A673 (cell line): ENCODE results near the gene CAMK2A.

Experiments
- EZH2 ChIP-seq: fragments of 200-600 bp; sonication (generic); IDR thresholded peaks from 2 replicates; pipeline ENCODE4 v1.6.1; 2017; ENCODE audit warnings: borderline replicate concordance, low read depth, mild to moderate bottlenecking, mixed read lengths, antibody characterized with exemption, low read length; ENCODE audit not compliant: poor library complexity, severe bottlenecking
- TF ChIP-seq, protein P1 (sequence below): fragments of 300-800, 200-600 bp; sonication (generic); conservative IDR thresholded peaks from 2 replicates; pipeline ENCODE4 v1.5.1; 2017; ENCODE audit warnings: low read depth, mild to moderate bottlenecking, antibody characterized with exemption, low read length, moderate library complexity, mixed read lengths

GRCh38 chr5:150294551-150295071 is 5.0 kb upstream of the CAMK2A start:
- TF ChIP-seq, protein P1, sequence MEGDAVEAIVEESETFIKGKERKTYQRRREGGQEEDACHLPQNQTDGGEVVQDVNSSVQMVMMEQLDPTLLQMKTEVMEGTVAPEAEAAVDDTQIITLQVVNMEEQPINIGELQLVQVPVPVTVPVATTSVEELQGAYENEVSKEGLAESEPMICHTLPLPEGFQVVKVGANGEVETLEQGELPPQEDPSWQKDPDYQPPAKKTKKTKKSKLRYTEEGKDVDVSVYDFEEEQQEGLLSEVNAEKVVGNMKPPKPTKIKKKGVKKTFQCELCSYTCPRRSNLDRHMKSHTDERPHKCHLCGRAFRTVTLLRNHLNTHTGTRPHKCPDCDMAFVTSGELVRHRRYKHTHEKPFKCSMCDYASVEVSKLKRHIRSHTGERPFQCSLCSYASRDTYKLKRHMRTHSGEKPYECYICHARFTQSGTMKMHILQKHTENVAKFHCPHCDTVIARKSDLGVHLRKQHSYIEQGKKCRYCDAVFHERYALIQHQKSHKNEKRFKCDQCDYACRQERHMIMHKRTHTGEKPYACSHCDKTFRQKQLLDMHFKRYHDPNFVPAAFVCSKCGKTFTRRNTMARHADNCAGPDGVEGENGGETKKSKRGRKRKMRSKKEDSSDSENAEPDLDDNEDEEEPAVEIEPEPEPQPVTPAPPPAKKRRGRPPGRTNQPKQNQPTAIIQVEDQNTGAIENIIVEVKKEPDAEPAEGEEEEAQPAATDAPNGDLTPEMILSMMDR, result no peak
- no peak for TF ChIP-seq EZH2
